GM12878 (cell line): ENCODE results near the gene LRRC10B. TPM values are rescaled to one million over a fixed set of nuclear protein-coding genes. Genes with fewer than 3 reads are reported as not detected.

Experiments used
- ATAC-seq: fragments of 200-7000 bp; cut with Tn5 transposase; 3 replicates; pipeline ENCODE4 v1.9.1; 2020; ENCODE audit warnings: mild to moderate bottlenecking, moderate library complexity
- BruUV-seq: library from RNA; stranded (reverse); fragments of 400-500 nt; replicated peaks from 2 replicates; lab custom pipeline; 2021; lab: Mats Ljungman, UMichigan
- CTCF ChIA-PET: fragments of 300-600 bp; sonication (Branson Sonifier 250); formaldehyde crosslinking; extraction: SDS; loops from one replicate; lab custom pipeline; 2021; ENCODE audit warnings: inconsistent platforms; lab: Yijun Ruan, JAX
- POLR2A ChIA-PET: fragments of 350-600 bp; formaldehyde crosslinking; extraction: SDS; loops from one replicate; lab custom pipeline; 2021; ENCODE audit warnings: inconsistent platforms; lab: Charles Lee
- RAD21 ChIA-PET: fragments of 300-600 bp; sonication (Branson Sonifier 250); formaldehyde crosslinking; loops from one replicate; lab custom pipeline; 2023; ENCODE audit warnings: antibody characterized with exemption; ENCODE audit not compliant: unreplicated experiment; lab: Charles Lee
- SMC1A ChIA-PET: fragments of 300-600 bp; sonication (Branson Sonifier 250); formaldehyde crosslinking; loops from one replicate; lab custom pipeline; 2023; ENCODE audit not compliant: unreplicated experiment, uncharacterized antibody; lab: Charles Lee
- DNase-seq: peaks from one replicate; pipeline ENCODE4 v3.0.0-alpha.2; 2011; ENCODE audit warnings: low read depth, low spot score
- FAIRE-seq: peaks from 3 replicates; lab custom pipeline; 2011; peaks lifted over from hg19 to GRCh38; lab: Jason Lieb, UNC
- H2AFZ ChIP-seq: 2 replicates; pipeline ENCODE4 v1.6.0; 2011; ENCODE audit warnings: low read depth, low read length, control low read depth; ENCODE audit not compliant: control insufficient read depth
- H3K27ac ChIP-seq: 2 replicates; pipeline ENCODE4 v1.5.1; 2011; ENCODE audit warnings: control low read depth; ENCODE audit not compliant: control insufficient read depth, insufficient read depth
- H3K27me3 ChIP-seq, 2 experiments: replicated peaks in 1 of 2; 2 replicates each; pipeline versions ENCODE4 v1.6.0 to v1.6.1; 2011; ENCODE audit warnings: low read length in 1 of 2; ENCODE audit not compliant: control insufficient read depth in 2 of 2, insufficient read depth in 2 of 2
- H3K36me3 ChIP-seq, 2 experiments: 2 replicates each; pipeline ENCODE4 v1.5.1; 2011; ENCODE audit warnings: low read length in 1 of 2; ENCODE audit not compliant: control insufficient read depth in 2 of 2, insufficient read depth in 2 of 2
- H3K4me1 ChIP-seq: 2 replicates; pipeline ENCODE4 v1.6.1; 2011; ENCODE audit warnings: mild to moderate bottlenecking, low read length, moderate library complexity, mixed read lengths; ENCODE audit not compliant: control insufficient read depth, insufficient read depth
- H3K4me2 ChIP-seq: 2 replicates; pipeline ENCODE4 v1.6.0; 2011; ENCODE audit warnings: control low read depth; ENCODE audit not compliant: control insufficient read depth, insufficient read depth
- H3K4me3 ChIP-seq: fragments of 200-600 bp; sonication (generic); 2 replicates; pipeline ENCODE4 v1.5.1; 2016
- H3K79me2 ChIP-seq: 2 replicates; pipeline ENCODE4 v1.6.0; 2011; ENCODE audit warnings: low read length; ENCODE audit not compliant: control insufficient read depth, insufficient read depth
- H3K9ac ChIP-seq: 2 replicates; pipeline ENCODE4 v1.8.0; 2011; ENCODE audit warnings: low read length, control low read depth, mixed read lengths; ENCODE audit not compliant: control insufficient read depth, insufficient read depth
- H3K9me3 ChIP-seq: replicated peaks from 3 replicates; pipeline ENCODE4 v1.5.1; 2011; ENCODE audit warnings: mild to moderate bottlenecking, low read length; ENCODE audit not compliant: control insufficient read depth, insufficient read depth
- H4K20me1 ChIP-seq: 2 replicates; pipeline ENCODE4 v1.6.0; 2011; ENCODE audit not compliant: control insufficient read depth, insufficient read depth
- BACH1 ChIP-seq: fragments of 450-650 bp; IDR thresholded peaks from 2 replicates; pipeline ENCODE4 v1.6.1; 2017; ENCODE audit warnings: mild to moderate bottlenecking, borderline replicate concordance
- CEBPB ChIP-seq, 2 experiments: fragments of 150-350 bp in 1 of 2; IDR thresholded peaks; 2 replicates each; pipeline ENCODE4 v1.6.1; 2012 to 2014; ENCODE audit warnings: low read depth in 2 of 2, low read length in 2 of 2, borderline replicate concordance in 1 of 2, inconsistent platforms in 1 of 2
- CREM ChIP-seq: IDR thresholded peaks from 2 replicates; pipeline ENCODE4 v1.6.1; 2014; ENCODE audit warnings: antibody characterized with exemption, low read depth
- E2F4 ChIP-seq: IDR thresholded peaks from 2 replicates; pipeline ENCODE4 v1.6.1; 2012; ENCODE audit warnings: low read depth, low read length, improper control_type of control experiment
- GATAD2B ChIP-seq: fragments of 450-650 bp; conservative IDR thresholded peaks from 2 replicates; pipeline ENCODE4 v1.6.1; 2017; ENCODE audit warnings: low read depth, mild to moderate bottlenecking, moderate library complexity
- HCFC1 ChIP-seq: fragments of 150-350 bp; IDR thresholded peaks from 2 replicates; pipeline ENCODE4 v1.6.1; 2014; ENCODE audit warnings: low read length
- JUND ChIP-seq: IDR thresholded peaks from 2 replicates; pipeline ENCODE4 v1.6.1; 2012; ENCODE audit warnings: low read depth, mild to moderate bottlenecking, low read length, improper control_type of control experiment, moderate library complexity
- NR2C1 ChIP-seq: fragments of 450-650 bp; IDR thresholded peaks from 2 replicates; pipeline ENCODE4 v1.6.1; 2017; ENCODE audit warnings: antibody characterized with exemption, mild to moderate bottlenecking, moderate library complexity
- POLR2AphosphoS2 ChIP-seq: IDR thresholded peaks from 2 replicates; pipeline ENCODE4 v1.6.1; 2011; ENCODE audit warnings: low read depth, mild to moderate bottlenecking, low read length, improper control_type of control experiment, moderate library complexity
- RELA ChIP-seq: fragments of 450-650 bp; IDR thresholded peaks from 2 replicates; pipeline ENCODE4 v1.8.0; 2014; ENCODE audit warnings: borderline replicate concordance; ENCODE audit not compliant: partially characterized antibody
- RELB ChIP-seq: fragments of 450-650 bp; IDR thresholded peaks from 2 replicates; pipeline ENCODE4 v1.6.1; 2017; ENCODE audit warnings: low read depth, mild to moderate bottlenecking, moderate library complexity
- TCF3 ChIP-seq: IDR thresholded peaks from 2 replicates; pipeline ENCODE4 v1.6.1; 2012; ENCODE audit warnings: low read depth, mild to moderate bottlenecking, low read length, borderline replicate concordance; ENCODE audit not compliant: insufficient read depth
- ZBED1 ChIP-seq: IDR thresholded peaks from 2 replicates; pipeline ENCODE4 v1.6.1; 2016; ENCODE audit warnings: borderline replicate concordance
- ZBTB4 ChIP-seq: fragments of 450-650 bp; formaldehyde crosslinking; IDR thresholded peaks from 2 replicates; pipeline ENCODE4 v1.4.0; 2022; ENCODE audit warnings: mild to moderate bottlenecking, moderate library complexity
- ZNF207 ChIP-seq: fragments of 450-650 bp; IDR thresholded peaks from 2 replicates; pipeline ENCODE4 v1.6.1; 2014; ENCODE audit warnings: antibody characterized with exemption, mild to moderate bottlenecking, borderline replicate concordance
- WGBS: methylation state at CpG from one replicate; pipeline ENCODE4 v1.1.6; 2016; ENCODE audit warnings: low lambda C conversion rate; ENCODE audit not compliant: insufficient replicate concordance, insufficient coverage; ENCODE audit errors: missing lambda C conversion rate; 5-methylcytosine and 5-hydroxymethylcytosine counted together
- in situ Hi-C: fragments of 300-500 bp; cut with MboI; formaldehyde crosslinking; loops from 9 replicates; pipeline ENCODE4 v1.14.3; 2018; ENCODE audit warnings: mixed read lengths
- intact Hi-C: fragments of 100-400 bp; cut with micrococcal nuclease; formaldehyde crosslinking; loops from one replicate; pipeline ENCODE4 v1.14.2; 2022; ENCODE audit not compliant: unreplicated experiment
- polyA plus RNA-seq, 11 experiments: library from polyadenylated mRNA; depleted of rRNA in 4 of 11; unstranded in 6 of 11; stranded (reverse) in 5 of 11; fragments of >200 nt; fragmentation: Nextera tagmentation in 4 of 11; fragmentation: Illumina TruSeq in 1 of 11; extraction: Ambion mirVana in 4 of 11; extraction: Trizol in 1 of 11; gene quantifications; 1 replicate in 1 of 11; 2 replicates in 10 of 11; pipeline versions ENCODE4 v1.2.1 to v1.2.3, GENCODE V29; 2011 to 2016; ENCODE audit warnings: inconsistent platforms in 2 of 11, missing spikeins in 2 of 11, low read depth in 1 of 11
- total RNA-seq, 4 experiments: library from RNA; depleted of rRNA in 3 of 4; stranded (reverse); fragments of >200 nt in 3 of 4; fragmentation: Illumina TruSeq in 1 of 4; extraction: Trizol in 1 of 4; gene quantifications; 2 replicates each; pipeline versions ENCODE4 v1.2.1 to v1.2.3, GENCODE V29; 2013 to 2021

Gene LRRC10B
- total and polyA plus RNA-seq, 10 of the 15 experiments (the other 5 are each of a cell fraction or from before 2014, with no cell fraction given): not detected

- TF ChIP-seq NR2C1: no peak
- no peak for TF ChIP-seq ZNF207
- TF ChIP-seq BACH1: no peak
- TF ChIP-seq POLR2AphosphoS2: no peak
- no peak for TF ChIP-seq RELA
Measured at GRCh38 chr11:61503135-61503770, 5.3 kb upstream of the LRRC10B start (continued).

GRCh38 chr11:61505106-61505505, 3.4 kb upstream of the LRRC10B start:
- RAD21 ChIA-PET: no interaction called here
- no peak for ATAC-seq
- TF ChIP-seq BACH1 (no peak), ZBED1 (no peak), RELB (no peak), ZBTB4 (CRISPR knock-in tag) (no peak), HCFC1 (no peak), E2F4 (no peak), TCF3 (no peak), CEBPB (IDR thresholded peaks at IDR 0.05; ENCODE audit: borderline replicate concordance in 1 of 2, low read depth in 2 of 2, low read length in 2 of 2) (no peak), GATAD2B (no peak), JUND (no peak), CREM (no peak)

More at GRCh38 chr11:61505106-61505505, 3.4 kb upstream of the LRRC10B start:
- WGBS: 35% methylated on average over 5 of the region's 5 CpGs
- POLR2A ChIA-PET: no interaction called here
- in situ Hi-C loops: no loop called here
- CTCF ChIA-PET: interaction anchor here (0.8 to 1.4 kb wide), 3 partner anchors 10 to 27 kb away, joined by 3 to 6 read pairs (median 3); no protein-coding TSS in a partner anchor
- FAIRE-seq (no peak), DNase-seq (no peak)
- Histone ChIP-seq H3K79me2 (no peaks in the 10 kb centered on the region), H3K4me3 (no peak overlapping the region), H3K4me1 (no peaks in the 10 kb centered on the region), H3K27me3 (peaks cover 8 to 10% of the 10 kb centered on the region in 2 experiments), H3K4me2 (no peak overlapping the region), H3K27ac (no peak overlapping the region), H3K36me3 (no peaks in the 10 kb centered on the region), H3K9ac (no peak overlapping the region), H2AFZ (no peak overlapping the region), H4K20me1 (no peaks in the 10 kb centered on the region), H3K9me3 (no peaks in the 10 kb centered on the region)
- SMC1A ChIA-PET: no interaction called here
- no TSS peak for BruUV-seq
- intact Hi-C loops: no loop called here
